Fibroblast of peridontal ligament (primary cell): ENCODE results near the gene LKAAEAR1.

Source experiments
- DNase-seq: peaks from one replicate; pipeline ENCODE4 v3.0.0-alpha.2; 2010; ENCODE audit errors: extremely low read depth

The LKAAEAR1 gene

DNA sequence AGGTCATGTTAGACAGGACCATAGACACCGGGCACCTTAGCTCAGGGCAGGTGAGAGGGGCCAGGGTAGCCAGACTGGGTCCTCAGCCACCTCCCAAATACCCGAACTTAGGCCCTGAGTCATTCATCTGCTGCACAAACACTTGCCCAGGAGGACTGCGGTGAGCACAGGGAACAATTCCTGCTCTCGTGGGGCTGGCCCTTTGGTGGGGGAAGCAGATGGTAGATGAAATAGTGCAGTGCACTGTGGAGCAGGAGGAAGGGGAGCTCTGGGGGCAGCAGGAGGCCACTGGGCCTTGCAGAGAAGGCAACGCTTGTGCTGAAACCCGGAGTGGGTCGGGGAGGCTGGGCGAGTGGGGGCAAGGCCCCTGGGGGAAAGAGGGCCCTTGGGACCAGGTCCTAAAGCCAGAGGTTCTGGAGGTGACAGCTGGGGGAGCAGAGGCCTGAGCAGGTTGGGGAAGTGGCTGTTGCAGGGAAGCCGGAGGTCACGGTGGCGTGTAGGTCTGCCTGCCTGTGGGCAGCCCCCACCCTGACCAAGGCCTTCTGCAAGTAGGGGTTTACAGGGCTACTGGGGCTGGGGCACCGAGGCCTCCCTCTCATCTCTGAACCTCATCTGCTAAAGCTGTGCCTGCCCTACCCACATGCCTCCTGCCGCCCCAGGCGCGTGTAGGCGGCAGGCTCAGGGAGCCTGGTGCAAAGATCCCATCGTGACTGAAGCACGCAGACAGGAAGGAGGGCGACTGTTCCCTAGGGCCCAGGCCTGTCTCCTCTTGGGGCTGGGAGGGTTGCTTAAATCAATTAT lies 27.8 kb upstream of the LKAAEAR1 start:
- no peak for DNase-seq

DNA sequence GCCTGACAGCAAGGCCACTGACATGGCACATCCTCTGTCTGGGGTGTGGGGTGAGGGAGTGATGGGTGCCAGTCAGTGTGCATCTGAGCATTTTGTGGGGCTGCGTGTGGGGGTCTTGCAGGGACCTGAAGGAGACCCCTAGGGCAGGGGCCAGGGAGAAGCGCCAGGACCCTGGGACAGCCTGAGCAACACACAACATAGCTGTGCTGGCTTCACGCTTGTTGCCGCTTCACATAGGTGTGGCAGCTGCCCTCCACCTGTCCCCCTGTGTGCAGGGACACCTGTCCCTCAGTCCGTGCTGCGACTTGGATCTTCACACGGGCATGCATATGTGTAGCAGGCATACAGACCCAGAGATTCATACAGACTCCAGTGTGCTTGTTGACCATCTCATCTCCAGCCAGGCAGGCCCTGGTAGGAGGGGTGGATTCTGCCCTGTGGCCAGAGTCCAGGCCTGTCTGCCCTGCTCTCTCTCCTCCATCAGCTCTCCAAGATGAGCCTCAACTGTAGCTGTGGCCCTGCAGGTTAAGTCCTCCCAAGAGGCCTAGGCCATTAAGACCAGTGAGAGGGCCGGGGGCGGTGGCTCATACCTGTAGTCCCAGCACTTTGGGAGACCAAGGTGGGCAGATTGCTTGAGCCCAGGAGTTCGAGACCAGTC lies 26.3 kb upstream of the LKAAEAR1 start:
- no peak for DNase-seq

DNA sequence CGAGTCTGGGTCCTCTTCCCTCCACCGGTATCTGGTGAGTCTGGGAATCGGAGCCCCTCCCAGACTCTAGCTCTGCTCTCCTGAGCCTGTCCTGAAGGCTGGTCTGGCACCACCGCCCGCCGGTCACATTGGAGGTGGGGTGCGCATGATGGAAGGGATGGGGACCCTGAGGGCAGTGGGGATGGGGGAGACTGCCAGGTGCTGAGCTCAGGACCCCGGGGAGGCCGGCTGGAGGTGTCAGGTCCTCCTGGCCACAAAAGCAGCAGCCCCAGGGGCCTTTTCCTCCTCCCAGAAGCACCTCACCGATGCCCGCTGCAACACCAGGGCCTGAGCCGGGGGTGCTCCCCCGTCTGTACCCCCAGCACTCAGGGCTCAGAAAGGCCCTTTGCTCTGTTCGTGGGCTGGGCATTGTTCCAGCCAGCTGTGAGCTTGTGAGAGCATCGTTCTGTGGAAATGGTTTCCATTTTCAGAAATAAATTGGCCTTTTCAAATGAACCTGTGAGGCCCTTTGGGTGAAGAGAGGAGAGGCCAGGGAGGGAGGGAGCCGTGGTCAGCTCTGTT lies 25.7 kb upstream of the LKAAEAR1 start:
- DNase-seq = no peak

DNA sequence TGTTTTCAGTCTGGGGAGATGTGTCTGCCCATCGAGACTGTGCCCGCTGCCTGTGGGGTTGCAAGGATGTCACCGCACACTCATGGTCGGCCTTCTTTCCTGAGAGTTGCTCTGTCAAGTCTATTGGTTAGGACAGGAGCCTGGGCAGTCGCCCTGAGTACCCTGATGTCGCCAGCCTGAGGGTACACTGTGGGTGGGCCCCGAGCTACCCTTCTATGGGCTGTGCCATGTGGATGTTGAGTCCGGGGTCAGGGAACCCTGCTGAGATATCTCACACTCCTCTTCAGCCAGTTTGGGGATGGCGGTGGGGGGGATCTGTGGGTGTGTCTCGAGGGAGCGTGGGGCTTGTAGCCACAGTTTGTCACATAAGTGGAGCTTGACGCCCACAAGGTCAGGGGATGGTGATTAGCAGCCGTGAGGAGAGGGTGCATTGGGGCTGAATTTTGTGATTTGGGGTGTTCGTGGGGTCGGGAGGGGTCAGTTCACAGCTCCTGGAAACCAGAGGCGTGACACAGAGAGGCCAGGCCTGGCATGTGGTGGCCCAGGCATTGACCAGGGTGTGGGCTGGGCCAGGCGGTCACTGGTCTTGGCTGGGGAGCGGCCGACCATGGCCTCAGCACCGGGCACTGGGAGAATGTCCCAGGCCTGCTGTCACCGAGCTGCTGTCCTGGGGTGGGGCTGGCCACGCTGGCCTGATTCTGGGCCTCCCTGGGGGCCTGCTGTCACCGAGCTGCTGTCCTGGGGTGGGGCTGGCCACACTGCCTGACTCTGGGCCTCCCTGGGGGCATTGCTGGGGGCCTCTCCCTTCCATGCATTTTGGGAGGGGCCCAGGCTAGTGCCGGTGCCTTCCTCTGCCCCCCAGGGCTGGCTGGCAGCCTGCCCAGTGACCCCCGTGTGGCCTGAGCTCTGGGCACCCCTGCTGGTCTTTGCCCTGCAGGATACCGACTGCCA lies 24.8 kb upstream of the LKAAEAR1 start:
- DNase-seq = no peak

GRCh38 chr20:64107736-64108457 lies 23.7 kb upstream of the LKAAEAR1 start:
- DNase-seq = no peak

- no peak for DNase-seq
These were observed 23.0 kb upstream of the LKAAEAR1 start, which contains the start of gene NPBWR2 for GRCh38 chr20:64106981-64107735. TSS of gene NPBWR2 (minus strand) at chr20:64107565. CDS start at chr20:64106831, 734 bp downstream.

- DNase-seq = no peak
These were observed 22.3 kb upstream of the LKAAEAR1 start for GRCh38 chr20:64106435-64106961.

DNA sequence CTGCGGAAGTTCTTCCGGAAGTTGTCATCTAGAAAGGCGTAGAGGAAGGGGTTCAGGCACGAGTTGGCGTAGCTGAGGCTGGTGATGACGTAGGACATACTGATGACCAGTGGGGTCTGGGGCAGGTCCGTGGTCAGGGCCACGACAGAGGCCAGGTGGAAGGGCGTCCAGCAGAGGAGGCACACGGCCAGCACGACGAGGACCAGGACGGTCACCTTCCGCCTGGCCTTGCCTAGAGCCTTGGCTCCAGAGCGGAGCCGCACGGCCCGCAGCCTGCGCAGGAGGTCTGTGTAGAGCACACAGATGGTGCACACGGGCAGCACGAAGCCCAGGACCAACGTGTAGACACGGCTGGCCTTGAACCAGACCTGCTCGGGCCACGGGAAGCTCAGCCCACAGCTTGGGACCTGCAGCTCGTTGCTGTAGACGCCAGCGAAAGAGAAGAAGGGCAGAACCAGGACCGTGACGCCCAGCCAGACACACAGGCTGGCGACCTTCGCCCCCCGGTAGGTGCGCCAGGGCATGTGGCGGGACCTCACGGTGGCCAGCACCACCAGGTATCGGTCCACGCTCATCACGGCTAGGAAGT lies 21.7 kb upstream of the LKAAEAR1 start:
- no peak for DNase-seq

DNA sequence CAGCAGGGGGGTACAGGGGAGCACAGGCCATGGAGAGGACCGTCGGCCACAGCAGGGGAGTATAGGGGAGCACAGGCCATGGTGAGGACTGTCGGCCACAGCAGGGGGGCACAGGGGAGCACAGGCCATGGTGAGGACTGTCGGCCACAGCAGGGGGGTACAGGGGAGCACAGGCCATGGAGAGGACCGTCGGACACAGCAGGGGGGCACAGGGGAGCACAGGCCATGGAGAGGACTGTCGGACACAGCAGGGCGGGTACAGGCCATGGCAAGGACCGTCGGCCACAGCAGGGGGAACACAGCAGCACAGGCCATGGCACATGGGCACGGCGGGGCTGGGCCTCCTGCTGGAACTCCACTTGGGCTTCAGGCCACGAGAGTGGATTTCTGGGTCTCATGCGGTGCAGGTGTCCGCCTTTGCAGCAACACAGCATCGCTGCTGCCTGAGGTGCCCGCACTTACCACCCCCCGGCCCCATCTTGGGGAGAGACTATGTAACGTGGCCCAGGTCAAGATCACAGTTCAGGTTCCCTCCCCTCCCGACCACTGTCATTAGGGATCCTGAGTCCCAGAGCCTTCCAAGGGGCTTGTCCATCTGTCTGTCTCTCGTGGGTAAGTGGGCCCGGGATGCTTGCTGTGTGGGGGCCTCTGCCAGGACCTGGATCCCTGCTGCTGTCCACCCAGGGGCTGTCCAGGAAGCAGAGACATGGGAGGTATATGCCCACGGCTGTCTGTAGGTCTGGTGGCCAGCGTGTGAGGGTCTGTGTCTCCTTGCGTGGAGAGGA lies 20.7 kb upstream of the LKAAEAR1 start:
- no peak for DNase-seq

- no peak for DNase-seq
These were observed 19.9 kb upstream of the LKAAEAR1 start for GRCh38 chr20:64103871-64104666.

DNA sequence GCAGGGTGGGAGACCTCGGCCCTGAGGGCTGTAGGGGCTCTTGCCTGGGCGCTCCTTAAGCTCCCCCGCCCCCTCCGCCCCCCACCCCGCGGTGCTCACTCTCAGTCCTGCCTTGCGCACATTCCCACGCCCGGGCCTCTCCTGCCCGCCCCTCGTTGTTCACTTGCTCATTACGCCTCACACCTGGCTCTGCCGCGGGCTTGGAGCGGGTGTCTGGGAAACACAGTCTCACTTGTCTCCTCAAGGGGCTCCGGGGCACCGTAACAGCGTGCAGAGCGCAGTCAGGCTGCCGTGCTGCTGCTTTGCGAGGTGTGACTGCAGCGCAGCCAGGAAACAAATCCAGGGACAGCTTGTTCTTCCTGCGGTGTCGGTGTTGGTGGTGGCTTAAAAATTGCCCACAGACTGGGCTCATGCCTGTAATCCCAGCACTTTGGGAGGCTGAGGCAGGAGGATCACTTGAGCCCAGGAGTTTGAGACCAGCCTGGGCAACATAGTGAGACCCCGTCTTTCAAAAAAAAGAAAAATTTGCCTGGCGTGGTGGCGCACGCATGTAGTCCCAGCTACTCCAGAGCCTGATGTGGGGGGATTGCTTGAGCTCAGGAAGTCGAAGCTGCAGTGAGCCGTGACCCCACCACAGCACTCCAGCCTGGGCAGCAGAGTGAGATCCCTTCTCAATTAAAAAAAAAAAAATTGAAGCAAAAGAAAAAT lies 18.6 kb upstream of the LKAAEAR1 start:
- no peak for DNase-seq

- no peak for DNase-seq
These were observed 17.8 kb upstream of the LKAAEAR1 start for GRCh38 chr20:64101731-64102621.

- DNase-seq = no peak
These were observed 16.9 kb upstream of the LKAAEAR1 start for GRCh38 chr20:64100946-64101688.

GRCh38 chr20:64100566-64100888 lies 16.3 kb upstream of the LKAAEAR1 start:
- no peak for DNase-seq

DNA sequence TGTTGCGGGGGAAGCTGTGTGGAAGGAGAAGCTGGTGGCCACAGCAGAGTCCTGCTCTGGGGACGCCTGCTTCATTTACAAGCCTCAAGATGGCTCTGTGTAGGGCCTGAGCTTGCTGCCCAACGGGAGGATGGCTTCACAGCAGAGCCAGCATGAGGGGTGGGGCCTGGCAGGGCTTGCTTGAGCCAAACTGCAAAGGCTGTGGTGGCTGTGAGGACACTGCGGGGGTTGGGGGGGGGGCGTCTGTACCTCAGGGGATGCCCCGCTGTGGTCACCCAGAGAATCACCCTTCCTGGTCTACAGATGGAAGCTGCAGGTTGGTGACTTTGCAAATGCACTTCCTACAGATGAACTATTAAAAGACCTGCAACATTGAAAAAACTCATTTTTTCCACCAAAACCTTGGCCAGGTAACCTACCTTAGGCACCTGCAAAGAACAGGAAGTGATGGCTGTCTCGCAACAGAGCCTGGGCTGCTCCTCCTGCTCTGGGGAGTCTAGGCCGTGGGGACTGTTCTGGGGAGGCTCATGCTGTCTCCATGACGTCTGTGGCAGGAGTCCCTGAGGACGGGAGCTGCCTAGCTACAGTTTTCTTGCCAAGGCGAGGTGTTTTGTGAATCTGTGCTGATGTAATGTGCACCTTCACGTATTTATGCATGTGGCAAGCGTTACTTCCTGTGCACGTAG lies 15.8 kb upstream of the LKAAEAR1 start:
- DNase-seq = no peak
